CD4-positive, alpha-beta T cell treated with Interleukin-6 at 100 ng/mL for 8 hours (primary cell): ENCODE results near the gene ZBTB16.

Source experiments
- DNase-seq: peaks from one replicate; pipeline ENCODE4 v3.0.0-alpha.2; 2020; ENCODE audit warnings: mixed read lengths, low spot score

Gene ZBTB16

DNA sequence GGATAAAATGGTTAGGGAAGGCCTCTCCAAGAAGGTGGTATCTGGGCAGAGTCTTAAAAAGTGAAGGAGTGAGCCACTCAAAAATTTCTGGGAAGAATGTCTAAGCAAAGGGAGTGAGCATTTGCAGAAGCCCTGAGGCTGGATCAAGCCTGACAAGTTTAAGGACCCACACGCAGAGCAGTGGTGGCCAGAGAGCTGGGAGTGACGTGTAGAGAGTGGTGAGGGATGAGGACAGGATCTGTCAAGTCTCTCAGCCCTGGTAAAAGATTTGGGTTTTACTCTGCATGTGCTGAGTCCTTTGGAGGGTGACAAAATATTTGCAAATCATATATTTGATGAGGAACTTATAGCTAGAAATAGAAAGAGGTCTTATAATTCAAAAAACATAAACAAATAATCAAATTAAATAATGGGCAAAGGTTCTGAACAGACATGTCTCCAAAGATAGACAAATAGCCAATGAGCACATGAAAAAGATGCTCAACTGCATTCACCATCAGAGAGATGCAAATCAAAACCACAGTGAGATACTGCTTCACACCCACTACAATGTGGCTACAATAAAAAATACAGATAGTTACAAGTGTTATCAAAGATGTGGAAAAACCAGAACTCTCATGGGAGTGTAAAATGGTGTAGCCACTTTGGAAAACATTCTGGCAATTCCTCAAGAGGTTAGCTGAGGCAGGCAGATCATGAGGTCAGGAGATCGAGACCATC lies 129.5 kb downstream of the ZBTB16 start:
- DNase-seq, result no peak

DNA sequence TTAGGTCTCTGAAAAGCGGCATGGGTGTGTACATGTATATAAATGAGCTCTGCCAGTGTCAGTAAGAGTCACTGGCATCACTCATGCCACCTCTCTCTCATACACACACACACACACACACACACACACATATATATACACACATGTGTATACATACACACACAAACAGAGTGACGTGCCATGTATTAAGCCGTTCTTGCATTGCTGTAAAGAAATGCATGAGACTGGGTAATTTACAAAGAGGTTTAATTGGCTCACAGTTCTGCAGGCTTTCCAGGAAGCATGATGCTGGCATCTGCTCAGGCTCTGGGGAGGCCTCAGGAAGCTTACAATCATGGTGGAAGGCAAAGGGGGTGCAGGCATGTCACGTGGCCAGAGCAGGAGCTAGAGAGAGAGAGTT lies 131.1 kb downstream of the ZBTB16 start:
- DNase-seq, result no peak

DNA sequence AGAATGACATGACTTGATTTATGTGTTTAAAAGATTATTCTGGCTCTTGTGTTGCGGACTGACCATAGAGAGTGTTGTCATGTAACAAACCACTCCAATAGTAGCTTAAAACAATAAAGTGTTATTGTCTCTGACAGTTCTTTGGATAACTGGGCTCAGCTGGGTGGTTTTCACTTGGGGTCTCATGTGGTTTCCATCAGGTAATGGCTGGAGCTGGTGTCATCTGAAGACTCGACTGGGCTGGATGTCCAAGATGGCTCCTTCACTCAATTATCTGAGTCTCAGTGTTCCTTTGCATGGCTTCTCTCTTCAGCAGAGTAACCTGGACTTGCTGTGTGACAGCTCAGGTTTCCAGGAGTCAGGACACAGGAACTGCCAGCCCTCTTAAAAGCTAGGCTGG lies 132.4 kb downstream of the ZBTB16 start:
- no peak for DNase-seq

DNA sequence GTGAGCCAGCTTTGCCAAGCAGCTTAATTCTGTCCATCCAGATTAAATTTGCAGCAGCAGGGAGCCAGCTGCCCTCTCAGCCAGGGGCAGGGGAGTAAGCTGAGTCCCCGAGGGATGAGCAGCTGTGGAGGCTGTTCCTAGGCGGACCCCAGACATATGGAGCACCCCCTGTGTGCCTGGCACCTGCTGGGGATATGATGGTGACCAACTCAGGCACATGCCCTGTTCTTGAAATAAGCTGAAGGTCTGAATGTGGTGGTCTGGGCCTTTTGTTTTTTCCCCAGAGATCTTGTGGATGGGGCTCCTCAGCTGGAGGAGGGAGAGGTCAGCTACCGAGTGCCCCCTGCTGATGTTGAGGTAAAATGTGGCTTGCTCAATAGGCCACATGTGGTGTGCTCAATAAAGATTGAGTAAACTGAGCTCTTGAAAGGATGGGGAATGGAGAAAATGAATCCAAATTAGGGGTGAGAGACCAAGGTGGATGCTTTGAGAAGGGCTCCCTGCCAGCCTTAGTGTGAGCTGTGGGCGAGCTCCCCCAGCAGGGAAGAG lies 133.4 kb downstream of the ZBTB16 start:
- DNase-seq, result no peak

DNA sequence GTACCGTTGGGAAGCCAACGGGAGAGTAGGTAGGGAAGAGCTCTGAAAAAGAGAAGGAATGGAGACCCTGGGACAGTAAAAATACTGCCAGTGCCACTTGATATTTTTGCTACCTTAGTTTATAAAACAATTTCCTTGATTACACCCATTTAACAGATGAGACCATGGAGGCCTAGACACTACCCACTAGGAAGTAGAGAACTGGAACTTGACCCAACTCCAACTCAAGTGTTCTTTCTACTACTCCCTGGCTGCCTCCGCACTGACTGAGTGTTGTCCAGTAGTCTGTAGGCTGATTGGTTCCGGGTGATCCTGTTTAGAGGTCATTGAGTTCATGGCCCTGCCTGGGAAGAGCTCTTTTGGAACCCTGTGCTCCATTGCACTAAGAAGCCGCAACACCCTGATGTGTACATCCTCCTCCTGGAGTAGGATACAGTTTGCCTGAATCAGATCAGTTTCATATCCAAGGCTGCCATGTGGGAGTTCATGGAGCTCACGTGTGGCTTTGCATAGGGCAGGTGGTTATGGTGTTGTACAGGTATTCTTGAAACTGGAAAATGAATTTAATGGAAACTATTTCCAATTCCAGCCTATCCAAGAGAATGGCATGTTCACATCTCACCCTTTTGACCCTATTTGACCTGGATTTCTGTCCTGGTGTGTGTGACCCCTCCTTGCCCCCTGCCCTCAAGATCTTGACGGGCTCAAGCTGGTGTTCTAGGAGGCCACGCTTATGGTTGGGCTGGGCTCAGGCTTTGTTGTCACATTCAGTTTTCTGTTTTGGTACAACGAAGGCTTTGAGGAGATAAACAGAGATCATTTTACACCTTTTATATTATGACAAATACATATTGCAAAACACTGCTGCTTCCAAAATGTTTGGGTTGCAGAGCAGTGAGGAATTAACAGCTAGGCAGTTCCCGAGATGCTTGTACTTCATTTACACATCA lies 134.5 kb downstream of the ZBTB16 start:
- DNase-seq, result no peak

DNA sequence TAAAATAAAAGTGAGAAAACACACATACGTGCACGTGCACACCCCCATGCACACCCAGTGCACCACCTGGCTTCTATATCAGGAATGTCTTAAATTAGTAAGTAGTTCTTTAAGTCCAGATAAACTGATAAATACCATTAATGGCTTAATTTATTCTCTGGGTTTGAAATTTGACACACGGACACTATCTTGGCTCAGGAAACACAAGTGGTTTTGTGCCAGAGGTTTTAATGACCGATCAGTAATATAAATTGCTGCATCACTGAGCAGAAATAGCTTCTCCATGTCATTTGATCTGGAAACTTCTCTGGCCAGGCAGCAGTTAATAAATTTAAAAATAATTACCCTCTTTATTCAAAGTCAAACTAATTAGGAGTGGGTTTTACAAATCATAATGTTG lies 135.2 kb downstream of the ZBTB16 start:
- no peak for DNase-seq

DNA sequence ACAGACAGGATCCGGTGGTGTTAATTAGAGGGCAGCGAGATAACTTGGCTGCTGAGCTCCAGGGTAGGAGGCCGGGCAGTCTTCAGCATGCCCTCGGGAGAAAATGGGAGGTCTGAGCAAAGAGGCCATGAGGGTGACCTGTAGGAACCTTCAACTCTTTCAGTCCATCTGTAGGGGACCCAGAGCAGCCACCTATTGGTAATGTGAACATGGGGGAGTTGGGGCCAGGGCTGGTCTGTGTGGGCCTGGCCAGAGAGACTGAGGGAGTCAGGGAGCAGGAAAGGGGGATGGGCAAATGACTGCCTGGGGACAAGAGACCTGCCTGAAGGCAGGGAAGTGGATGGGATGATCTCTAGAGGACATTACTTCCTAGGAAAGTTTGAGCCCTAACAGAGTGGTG lies 135.6 kb downstream of the ZBTB16 start:
- DNase-seq, result no peak

DNA sequence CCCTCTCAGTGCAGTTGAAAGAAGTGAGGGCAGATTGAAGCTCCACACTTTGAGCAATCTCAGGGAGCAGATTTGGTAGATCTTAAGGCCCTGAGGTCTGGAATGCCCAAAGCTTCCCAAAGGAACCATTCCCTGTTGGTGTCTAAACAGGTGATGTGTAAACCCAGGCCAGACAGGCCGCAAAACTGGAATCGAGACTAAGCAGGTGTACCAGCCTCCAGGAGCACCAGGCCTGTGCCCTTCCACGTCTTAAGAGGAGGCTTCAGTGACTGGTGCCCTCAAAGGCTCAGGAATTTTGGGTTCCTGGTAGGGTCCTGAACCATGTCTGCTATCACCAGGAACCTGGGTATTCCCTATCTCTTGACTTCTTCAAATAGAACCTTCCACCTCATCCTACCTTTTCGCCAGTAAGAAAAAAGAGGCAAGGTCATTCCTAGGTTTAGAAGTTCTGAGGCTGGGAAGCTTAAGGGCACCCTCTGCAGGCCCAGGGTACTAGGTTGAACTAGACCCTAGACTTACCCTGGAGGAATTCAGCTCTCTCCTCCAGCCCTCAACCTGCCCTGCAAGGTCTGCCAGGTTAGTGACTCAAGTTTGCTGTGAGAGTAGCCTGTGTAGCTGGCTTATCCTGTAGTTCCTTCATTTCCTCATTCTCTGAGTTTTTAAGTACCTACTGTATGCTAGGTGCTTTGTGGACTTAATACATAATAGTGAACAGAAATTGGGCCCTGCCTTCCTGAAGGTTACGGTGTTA lies 136.6 kb downstream of the ZBTB16 start:
- DNase-seq, result peak; percentile 24

DNA sequence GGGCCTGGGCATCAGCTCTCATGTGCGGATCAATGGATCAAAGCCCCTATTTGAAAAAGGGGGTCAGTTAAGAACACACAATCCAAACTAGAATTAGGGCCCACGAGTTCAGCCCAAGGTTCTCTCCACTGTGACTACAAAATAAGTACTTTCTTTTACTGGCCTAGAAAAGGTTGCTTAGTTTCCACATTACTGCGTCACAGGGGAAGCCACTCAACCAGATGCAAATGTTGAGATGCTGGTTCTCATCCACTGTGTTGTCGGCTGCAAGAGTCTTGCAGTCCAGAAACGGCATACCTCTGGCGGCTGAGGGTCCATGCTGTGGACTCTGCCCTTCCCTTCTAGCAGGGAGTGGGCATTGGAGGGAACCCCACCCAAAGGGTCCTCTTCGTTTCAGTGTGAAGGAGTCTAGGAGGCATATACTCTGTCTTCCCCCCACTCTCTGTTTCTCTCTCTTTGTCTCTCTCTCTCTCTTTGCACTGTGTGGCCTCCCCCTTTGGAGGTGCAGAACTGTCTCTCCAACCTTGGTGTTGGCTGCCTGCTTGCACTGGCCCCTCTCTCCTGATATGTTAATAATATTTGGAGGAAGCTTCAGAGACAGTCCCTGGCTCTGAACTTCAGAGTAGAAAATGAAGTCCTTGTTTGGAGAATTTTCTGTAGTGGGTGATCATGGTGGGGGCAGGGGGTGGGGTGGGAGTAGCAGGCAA lies 137.6 kb downstream of the ZBTB16 start:
- no peak for DNase-seq

DNA sequence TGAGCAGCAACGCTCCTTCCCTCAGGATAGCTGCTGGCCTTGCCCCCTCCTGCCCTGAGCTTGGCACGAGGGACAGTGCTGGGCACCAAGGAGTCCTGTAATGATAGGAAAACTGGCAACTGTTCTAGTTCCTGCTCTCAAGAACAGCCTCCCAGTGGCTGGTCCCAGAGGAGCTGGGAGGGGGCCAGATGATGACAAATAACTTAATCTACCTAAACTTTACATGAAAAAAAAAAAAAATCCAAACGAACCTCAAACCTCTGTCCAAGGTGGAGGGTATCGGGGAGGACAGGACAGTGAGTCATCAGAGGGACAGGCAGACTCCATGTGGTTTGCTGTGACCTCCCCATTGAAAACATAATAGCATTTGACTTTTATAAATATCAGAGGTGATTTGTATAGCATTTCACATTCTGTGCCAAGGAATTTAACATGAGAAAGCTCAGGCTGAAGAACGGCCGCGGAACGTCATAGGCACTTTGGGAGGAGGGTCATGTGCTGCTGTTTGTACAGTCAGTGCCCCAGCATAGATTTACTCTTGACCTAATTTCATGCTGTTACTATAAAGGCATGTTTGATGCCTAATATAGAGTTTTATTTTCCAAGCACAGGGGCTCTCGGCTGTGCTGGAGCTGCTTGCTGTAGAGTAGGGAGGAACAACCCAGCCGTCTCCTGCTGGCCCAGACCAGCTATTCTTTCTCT lies 138.4 kb downstream of the ZBTB16 start:
- DNase-seq, result no peak

DNA sequence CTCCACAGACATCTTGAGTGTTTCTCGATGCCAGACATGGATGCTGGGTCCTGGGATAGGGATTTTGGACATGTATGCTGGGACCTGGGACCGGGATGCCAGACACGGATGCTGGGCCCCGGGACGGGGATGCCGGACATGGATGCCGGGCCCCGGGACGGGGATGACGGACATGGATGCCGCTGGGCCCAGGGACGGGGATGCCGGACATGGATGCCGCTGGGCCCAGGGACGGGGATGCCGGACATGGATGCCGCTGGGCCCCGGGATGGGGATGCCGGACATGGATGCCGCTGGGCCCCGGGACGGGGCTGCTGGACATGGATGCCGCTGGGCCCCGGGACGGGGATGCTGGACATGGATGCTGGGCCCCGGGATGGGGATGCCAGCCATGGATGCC lies 139.5 kb downstream of the ZBTB16 start:
- no peak for DNase-seq

DNA sequence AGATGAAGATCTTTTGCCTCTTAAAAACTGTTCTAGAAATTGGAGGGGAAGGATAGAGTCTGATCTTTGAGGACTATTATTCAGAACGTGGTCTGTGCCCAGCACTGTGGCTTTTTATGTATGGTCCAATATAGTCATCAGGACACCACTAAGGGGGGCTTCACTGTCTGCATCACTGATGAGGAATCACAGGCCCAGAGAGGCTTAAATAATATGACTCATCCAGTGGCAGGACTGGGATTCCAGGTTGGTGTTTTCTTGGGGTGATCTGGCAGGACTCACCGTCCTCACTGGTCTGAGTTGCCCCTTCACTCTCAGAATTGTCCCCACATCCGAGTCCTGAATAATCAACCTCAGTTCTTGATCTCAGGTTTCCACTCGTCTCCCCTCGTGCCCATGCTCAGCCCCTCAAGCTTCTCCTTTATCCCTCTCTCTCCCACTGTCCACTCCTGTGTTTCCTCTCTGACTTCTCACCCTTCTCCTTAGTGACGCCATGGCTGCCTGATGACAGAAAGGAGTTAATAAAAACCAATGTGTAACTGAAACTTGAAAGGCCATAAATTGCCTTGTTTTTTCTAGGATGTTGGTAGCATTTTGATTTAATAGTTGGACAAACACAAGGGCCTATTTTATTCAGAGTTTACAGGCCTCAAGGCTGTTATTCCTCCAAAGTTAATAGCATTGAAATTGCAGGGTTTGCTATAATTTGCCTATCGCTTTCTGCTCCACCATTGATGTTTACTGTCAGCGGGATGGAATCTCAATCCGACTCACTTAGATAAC lies 141.0 kb downstream of the ZBTB16 start:
- DNase-seq, result no peak

DNA sequence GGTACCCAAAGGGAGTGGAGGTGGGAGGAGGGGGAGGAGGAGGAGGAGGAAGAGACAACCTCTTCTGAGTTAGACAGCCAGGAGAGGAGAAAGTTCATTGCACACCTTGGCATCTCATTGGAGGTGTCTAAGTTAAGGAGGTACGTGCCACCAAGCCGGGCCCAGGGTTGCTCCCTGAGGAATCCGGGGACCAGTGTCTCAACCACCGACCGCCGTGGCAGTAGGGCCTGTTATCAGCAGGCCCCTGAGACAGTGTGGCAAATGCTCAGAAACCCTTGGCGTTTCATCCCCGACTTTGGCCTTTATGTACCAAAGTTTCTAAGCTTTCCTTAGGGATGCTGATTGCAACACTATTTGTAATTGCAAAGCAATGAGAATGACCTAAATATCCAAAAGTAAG lies 141.7 kb downstream of the ZBTB16 start:
- DNase-seq, result no peak

DNA sequence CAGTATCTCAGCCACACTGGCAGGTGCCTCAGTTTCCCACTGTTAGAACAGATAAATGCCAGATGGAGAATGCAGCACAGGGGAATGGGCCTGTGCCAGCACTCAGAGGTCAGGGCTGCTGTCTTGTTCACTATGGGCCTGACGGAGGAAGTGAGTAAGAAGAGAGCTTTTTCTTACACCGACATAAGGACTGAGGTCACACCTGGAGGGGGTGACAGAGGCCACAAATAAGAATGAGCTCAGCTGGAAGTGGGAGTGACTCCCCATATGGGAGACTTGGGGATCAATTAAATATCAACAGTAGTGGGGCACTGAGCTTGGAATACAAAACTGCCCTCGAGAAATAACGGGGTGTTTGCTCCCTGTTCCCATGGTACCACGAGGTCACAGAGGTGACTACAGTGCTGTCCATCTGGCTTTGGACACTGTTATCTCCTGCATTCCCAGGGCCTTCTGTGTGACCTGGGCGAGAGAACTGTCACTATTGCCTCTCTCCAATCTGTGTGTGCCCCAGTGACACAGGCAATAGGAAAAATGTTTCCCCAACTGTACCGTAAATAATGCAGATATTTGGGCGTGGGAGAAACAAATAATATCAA lies 142.6 kb downstream of the ZBTB16 start:
- no peak for DNase-seq

DNA sequence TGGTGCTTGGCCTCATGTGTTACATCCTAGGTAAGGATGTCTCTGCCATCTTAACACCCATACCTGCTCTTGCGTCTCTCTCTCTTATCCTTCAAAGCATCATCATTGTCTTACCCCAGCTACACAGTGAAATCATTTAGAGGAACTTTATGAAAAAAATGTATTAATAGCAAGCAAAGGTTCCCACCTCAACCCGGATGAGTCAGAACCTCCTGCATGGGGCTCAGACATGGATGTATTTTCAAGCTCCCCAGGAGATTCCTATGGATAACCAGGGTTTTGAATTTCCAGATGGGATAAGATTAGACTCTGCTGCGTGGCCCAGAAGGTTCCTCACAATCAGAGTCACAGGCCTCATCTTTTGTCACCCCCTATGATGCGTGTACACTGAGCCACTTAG lies 147.6 kb downstream of the ZBTB16 start:
- DNase-seq, result no peak

DNA sequence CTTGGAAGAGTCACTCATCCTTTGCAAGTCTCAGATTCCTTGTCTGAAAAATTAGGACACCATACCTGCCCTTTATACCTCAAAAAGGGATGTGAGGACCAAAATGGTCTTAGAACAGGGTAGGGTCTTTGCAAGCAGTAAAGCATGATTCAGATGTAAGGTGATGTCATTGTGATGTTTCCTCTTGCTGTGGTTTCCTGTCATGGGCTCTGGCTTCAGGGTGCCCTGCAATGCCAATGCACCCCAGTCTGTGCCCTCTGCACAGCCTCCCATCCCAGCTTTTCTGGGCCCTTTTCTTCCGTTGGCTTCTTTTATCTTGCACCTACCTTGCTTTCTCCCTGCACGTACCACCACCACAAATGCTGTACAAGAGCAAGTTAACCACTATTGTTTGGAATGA lies 148.9 kb downstream of the ZBTB16 start:
- peak; percentile 54 for DNase-seq

DNA sequence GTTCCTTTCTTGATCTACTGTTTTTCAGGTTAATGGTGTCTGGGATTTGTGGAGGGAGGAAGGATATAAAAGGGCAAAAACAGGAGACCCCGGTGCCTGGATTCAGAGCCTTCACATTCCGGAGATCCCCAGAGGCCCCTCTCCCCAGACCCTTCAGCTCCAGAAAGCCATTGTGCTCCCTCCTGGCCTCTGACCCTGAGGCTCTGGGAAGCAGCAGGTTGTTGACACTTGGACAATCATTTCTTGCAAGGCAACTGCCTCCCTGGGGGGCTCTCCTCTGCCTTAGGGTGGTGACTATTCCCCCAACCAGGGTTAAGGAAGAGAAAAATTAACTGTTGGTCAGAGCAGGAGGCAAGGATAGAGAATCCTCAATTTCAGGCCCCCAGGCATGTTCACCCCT lies 149.8 kb downstream of the ZBTB16 start:
- no peak for DNase-seq

DNA sequence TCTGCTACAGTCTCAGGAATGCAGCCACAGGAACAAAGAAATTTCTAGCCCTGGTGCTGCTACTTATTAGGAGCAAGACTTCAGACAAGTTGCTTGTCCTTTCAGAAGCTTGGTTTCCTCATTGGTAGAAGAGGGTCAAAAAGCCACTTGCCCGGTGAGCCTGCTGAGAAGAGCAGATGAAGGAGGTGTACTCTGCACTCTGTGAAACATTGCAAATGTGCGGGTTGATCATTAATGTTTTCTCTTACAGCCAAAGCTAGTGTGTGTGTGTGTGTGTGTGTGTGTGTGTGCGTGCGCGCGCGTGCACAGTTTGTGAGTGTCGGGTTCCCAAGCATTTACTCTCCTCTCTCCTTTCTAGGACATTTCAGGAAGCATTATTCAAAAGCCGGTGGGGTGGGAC lies 150.4 kb downstream of the ZBTB16 start:
- DNase-seq, result no peak

DNA sequence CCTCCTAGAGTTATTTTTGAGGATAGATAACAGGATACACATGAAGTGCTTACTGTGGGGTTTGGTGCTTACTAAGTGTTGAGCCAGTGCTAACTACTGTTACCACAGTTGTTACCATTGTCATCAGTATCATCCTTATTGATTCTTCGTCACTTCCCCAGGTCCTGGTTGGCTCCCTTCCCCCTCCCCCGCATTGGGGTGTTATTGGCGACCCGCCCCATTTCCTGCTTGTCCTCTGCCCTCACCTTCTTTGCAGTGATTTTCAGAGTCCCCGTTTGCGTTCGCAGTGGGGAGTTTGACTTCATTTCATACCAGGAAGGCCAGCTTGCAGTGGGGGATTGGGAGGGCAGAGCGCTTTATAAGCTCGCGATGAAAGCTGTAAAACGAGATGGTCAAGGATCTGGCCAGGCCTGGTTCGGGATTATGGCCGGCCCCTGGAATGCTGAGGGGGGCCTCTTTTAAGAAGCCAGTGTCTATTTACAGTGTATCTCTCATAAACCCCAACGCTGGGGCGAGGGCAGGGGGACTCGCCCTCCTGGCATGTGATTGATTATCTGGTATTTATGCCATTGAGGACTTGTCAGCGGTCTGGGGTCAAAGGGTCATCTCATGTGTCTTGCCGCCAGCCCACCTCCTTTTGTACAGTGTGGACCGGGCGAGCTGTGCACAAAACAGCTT lies 152.1 kb downstream of the ZBTB16 start:
- DNase-seq, result no peak
